ENCODE data around the gene MYO5B.
"Not testable (repeated sequence)": the region's sequence is repeated elsewhere in the genome, so short reads cannot be mapped to it uniquely, and the experiment has no call there.

Gene MYO5B

GRCh38 chr18:50096766-50097435, 98.0 kb downstream of the MYO5B start:
- no peak for DNase-seq

GRCh38 chr18:50094786-50095185, 100.2 kb downstream of the MYO5B start:
- not testable (repeated sequence) for DNase-seq

DNA sequence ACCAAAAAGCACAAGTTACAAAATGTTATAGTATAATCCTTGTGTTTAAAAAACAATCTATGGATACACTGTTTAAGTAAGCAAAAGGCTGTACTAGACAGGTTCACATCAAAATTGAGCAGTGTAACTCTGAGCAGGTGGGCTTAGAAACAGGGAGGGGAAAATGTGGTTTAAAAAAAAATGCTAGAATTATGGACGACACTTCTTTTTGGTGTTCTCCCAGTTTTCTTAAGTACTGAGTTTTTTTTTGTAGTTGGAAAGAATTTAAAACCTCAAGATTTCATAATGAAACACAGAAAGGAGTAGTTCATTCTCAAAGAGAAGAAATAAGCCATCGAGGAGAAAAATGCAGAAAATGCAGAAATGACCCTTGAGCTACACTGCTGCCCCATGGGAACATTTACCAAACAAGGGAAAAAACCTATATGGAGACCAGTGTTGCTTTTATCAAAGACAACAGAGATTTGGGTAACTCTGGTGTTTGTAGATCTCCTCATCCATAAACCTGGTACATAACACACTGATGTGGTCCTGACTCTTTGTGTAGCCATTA, 100.7 kb downstream of the MYO5B start:
- no peak for DNase-seq

DNA sequence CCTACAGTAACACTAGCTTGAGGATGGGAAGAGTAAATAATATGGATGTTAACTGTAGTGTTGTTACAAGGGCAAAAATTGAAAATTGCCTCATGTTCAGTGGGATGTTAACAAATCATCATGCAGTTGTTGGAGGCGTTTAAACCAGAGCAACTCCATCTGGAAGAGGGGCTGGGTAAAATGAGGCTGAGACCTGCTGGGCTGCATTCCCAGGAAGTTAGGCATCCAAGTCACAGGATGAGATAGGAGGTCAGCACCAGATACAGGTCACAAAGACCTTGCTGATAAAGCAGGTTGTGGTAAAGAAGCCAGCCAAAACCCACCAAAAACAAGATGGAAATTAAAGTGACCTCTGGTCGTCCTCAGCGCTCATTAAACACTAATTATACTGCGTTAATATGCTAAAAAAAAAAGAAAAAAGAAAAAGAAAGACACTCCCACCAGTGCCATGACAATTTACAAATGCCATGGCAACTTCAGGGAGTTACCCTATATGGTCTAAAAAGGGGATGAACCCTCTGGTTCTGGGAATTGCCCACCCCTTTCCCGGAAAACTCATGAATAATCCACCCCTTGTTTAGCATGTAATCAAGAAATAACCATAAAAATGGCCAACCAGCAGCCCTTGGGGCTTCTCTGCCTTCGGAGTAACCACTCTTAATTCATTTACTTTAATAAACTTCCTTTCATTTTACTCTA, 101.4 kb downstream of the MYO5B start:
- DNase-seq, result no peak

GRCh38 chr18:50092245-50092805, 102.6 kb downstream of the MYO5B start:
- DNase-seq, result no peak

DNA sequence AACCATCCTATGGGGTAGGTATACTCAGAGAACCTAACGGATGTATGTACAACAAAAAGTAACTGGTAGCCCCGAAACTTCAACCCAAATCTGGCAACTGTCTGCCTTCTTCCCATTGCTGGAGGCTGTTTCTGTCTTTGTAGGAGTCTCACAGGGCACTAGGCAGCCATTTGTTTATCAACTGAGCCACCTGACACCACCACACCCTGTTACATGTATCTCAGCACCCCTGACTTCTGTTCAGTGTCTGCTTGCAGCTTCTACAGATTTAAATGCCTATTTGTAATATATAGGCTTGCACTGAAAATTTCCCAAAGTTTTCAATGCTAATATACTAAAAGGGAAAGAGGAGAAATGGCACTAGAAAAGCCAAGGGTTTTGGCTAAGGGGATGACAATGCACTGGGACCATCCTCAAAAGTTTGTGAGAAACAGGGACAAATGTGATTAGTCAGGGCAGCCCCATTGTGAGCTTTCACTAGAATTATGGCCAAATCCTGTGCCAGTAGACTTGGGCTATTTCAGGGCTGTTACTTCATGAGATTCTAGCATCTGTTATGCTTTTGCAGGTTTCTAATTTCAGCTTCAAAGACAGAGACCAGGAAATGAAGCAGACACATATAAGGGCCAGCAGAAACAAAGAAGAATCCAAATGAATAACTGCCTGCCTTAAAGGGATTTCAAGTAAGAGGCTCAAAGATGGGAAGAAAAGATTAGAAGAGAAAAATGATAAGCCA, 103.3 kb downstream of the MYO5B start:
- DNase-seq, result no peak

- DNase-seq, result no peak
Observed at GRCh38 chr18:50090370-50091312, 104.3 kb downstream of the MYO5B start.

- no peak for DNase-seq
Observed at GRCh38 chr18:50089702-50090101, 105.2 kb downstream of the MYO5B start.

- no peak for DNase-seq
Observed at GRCh38 chr18:50083708-50084107, 111.2 kb downstream of the MYO5B start.

GRCh38 chr18:50080932-50081560, 113.9 kb downstream of the MYO5B start:
- no peak for DNase-seq

DNA sequence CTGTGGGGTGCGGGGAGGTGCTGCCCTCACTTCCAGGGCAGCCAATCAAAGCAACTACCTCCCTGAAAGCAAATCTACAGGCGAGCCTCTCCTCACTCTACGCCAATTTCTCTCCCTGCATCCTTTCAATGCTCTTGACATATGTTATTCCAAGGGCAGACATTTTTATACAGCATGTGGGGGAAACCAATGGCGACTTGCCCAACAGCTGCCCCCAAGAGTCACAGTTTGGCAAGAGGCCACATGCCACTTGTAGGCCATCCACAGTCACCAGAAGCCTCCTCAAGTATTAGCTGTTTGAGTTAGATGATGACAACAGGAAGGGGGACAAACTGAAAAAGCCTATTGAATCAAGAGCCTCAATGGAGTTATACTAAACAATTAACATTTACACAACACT, 114.6 kb downstream of the MYO5B start:
- no peak for DNase-seq

DNA sequence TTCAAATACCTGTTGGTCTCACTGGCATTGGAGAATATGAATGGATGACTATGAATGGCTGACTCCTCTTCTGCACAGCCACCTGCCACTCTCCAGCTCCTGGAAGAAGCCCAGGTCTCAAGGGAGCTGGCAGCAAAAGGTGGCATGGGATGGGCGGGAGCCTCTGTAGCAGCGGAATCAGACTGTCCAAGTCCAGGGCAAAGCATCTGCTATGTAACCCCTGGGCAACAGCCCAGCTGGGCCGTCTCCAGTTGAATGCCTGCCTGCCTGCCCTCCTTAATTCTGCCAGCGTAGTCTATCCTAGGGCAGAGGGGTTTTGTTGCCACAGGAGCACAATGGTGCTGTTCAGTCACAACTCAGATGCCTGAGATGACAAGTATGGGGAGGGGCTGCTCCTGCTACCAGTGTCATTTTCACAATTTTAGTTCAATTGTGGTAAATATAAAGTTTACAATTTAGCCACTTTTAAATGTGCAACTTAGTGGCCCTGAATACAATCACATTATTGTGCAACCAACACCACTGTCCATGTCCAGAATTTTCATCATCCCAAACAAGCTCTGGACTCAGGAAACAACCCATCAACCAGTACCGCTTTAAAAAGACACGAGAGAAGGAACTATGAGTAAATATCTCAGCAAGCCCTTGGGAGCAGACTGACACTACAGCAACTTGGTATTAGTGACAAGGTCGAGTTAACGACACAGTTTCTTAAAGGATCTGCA, 115.2 kb downstream of the MYO5B start:
- DNase-seq, result no peak

DNA sequence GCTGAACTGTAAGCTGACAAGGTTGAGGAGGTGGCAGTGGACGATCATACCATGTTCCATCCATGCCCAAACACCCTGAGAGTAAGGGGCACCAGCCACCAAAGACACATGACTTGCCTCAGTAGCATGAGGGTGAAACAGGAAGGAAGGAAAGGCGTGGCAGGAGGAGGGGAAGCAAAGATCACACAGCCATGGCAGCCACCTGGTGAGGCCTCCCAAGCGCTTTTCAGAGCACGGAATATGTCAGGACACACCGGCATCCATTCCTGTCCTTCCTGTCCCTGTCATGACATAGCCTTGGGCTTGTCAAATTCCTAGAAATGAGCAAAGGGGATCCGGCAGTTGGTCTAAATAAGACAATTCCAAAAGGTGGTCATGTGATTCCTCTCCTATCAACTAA, 118.7 kb downstream of the MYO5B start:
- no peak for DNase-seq

- DNase-seq, result no peak
Observed at GRCh38 chr18:50075772-50076171, 119.2 kb downstream of the MYO5B start.

GRCh38 chr18:50074404-50074803, 120.5 kb downstream of the MYO5B start:
- no peak for DNase-seq

GRCh38 chr18:50073319-50073718, 121.6 kb downstream of the MYO5B start:
- DNase-seq, result no peak

DNA sequence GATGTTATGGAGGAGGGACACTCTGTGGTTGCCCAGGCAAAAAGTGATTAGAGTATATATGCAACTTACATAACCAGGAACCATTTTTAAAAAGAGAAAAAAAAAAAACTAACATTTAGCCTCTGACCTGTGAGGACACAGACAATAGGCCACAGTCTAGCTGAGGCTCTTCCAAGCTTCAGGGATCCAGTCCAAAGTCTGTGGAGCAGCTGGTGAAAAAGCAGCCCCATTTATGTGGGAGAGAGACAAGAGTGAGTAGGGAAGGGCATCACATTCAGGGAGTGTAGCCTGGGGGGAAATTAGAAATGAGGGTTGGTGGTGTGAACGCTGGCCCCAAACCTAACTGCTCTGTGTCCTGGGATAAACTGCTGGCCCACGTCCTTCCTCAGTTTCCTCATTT, 122.8 kb downstream of the MYO5B start:
- DNase-seq, result no peak

DNA sequence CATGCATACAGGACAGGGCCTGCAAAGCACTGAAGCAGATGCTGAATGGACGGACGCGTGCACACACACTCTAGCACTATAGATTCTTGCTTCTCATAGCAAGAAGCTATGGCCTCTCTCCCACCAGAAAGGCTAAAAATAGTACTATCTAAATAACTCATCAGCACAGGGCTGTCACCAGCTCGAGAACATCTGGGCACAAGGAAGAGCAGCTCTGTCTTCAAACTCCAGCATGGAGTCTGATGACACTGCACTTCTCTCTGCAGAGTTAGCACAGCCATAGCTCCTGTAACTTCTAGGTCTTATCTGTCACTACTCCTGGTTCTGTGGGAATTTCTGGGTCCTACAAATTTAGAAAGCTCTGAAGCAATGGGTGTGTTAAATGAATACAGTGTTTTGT, 123.5 kb downstream of the MYO5B start:
- DNase-seq, result no peak

DNA sequence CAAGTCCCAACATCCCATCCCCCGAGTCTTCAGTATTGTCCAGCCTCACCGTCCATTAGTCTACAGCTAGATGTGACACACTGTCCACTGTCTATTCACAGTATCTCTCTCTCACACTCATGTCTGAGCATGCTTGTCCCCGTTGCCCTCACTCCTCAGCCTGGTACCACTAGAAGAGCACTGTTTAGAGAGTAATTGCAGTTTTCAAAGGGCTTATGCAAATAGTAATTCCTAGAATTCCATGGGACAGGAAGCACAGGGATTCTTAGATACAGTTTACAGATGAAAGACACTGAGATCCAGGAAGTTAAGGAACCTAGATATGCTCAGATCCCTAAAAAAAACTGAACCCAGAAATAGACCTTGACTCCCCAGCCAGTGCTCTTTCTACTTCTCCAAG, 125.5 kb downstream of the MYO5B start:
- DNase-seq, result no peak

- no peak for DNase-seq
Observed at GRCh38 chr18:50065527-50065926, 129.4 kb downstream of the MYO5B start.

GRCh38 chr18:50065039-50065438, 129.9 kb downstream of the MYO5B start:
- DNase-seq, result no peak
